Activated T-cell treated with anti-CD3 and anti-CD28 coated beads, Interleukin-2, amount 50 U/mL, for 48 hours (primary cell): ENCODE measurements around the gene ASTN2.
"Not testable (repeated sequence)": the region's sequence is repeated elsewhere in the genome, so short reads cannot be mapped to it uniquely, and the experiment has no call there.

Experiments
- DNase-seq, 2 experiments: peaks; one replicate each; pipeline ENCODE4 v3.0.0-alpha.2; 2020

The ASTN2 gene

DNA sequence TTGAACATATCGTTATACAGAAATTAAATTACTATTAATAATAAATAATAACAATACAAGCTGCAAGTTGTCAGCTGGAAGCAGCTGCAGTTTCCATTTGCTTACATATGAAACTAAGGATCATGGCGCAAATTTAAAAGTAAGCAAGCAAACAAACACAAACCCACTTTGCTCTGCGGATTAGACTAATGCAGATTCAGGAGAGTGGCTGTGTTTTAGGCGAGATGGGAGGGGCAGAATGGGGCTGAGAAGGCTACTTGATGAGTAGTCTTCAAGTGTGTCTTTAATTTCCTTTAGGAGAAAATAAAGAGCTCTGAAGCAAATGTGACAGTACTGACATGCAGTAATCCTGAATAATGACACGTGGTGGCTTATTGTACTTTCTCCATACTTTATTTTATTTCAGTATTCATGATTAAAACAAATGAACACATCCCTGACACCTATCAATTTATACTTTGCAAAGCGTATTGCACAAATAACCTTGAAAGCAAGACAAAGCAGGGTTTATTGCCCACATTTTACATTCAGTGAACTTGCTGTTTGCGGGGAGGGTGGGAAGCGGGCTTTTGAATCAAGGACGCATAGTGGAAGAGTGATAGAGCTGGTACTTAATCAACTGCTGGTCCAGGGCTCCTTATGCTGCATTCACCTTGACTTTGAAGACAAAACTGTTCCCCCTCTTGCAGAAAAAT is 949.1 kb downstream of the ASTN2 start:
- DNase-seq: no peak

DNA sequence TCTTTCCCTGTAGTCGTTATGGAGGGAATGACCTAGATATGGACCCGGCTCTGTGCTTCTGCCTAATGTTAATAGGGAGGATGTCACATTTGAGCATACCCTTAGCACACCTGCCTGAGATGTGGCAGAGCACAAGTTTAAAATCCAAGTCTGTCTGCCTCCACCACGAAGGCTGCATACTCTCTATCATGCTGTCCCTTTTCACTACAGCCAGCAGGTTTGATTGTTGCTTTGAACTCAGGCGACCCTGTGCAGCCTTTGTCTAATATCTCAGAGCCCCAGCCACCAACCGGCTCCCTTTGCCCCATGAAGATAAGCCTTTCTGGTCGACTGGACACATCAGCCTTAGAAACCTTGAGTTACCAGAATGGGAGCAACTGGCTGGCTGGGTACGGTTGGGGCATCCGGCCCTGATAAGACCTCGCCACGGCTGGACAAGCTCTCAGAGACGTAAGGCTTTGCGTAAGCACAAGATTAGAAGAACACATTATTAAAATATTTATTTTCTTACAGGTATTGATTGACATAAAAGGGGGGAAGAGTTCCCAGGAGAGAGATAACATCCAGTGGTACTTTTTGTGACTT is 949.8 kb downstream of the ASTN2 start:
- no peak for DNase-seq

GRCh38 chr9:116464423-116464822 is 950.4 kb downstream of the ASTN2 start:
- no peak for DNase-seq

- no peak for DNase-seq
Measured at GRCh38 chr9:116461632-116462031, 953.2 kb downstream of the ASTN2 start.

- no peak for DNase-seq
Measured at GRCh38 chr9:116460026-116460425, 954.8 kb downstream of the ASTN2 start.

DNA sequence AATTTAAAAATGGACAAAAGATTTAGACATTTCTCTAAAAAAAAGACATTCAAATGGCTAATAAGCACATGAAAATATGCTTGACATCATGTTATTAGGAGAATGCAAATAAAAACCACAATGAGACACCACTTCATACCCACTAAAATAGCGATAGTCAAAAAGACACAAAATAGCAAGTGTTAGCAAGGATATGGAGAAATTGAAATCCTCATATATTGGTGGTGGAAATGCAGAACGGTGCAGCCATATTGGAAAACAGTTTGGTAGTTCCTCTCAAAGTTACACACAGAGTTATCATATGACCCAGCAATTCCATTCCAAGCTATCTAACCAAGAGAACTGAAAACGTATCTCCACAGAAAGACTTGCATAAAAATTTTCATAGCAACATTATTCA is 955.3 kb downstream of the ASTN2 start:
- no peak for DNase-seq

DNA sequence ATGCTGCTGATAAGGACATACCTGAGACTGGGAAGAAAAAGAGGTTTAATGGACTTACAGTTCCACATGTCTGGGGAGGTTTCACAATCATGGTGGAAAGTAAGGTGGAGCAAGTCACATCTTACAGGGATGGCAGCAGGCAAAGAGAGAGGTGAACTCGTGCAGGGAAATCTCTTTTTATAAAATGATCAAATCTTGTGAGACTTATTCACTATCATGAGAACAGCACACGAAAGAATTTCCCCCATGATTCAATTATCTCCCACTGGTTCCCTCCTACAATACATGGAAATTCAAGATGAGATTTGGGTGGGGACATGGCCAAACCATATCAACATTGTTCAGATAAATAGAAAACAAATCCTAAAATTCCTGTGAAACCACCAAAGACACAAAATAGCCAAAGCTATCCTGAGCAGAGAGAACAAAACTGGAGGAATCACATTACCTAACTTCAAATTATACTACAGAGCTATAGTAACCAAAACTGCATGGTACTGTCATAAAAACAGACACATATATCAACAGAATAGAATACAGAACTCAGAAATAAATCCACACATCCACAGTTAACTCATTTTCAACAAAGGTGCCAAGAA is 958.3 kb downstream of the ASTN2 start:
- DNase-seq: no peak

DNA sequence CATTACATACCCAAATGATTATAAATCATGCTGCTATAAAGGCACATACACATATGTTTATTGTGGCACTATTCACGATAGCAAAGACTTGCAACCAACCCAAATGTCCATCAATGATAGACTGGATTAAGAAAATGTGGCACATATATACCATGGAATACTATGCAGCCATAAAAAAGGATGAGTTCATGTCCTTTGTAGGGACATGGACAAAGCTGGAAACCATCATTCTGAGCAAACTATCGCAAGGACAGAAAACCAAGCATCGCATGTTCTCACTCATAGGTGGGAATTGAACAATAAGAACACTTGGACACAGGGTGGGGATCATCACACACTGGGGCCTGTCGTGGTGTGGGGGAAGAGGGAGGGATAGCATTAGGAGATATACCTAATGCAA is 960.3 kb downstream of the ASTN2 start:
- DNase-seq: not testable (repeated sequence)

DNA sequence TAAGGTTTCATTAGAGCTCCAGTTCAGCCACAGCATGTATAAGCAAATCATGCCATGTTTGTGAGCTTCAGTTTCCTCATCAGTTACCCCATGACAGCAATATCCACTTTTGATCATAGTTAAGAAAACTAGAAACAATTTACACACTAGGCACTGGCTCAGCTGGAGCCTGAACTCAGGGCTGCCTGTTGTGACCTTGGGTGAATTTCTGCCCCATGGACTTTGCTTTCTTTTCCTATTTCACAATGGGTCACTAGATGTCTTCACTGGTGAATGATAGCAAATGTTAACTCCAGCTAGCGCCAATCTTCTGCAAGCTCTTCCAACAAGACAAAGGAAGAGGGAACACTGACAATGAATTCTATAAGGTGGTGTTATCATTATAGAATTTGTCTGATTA is 961.1 kb downstream of the ASTN2 start:
- no peak for DNase-seq

GRCh38 chr9:116452634-116453033 is 962.2 kb downstream of the ASTN2 start:
- no peak for DNase-seq

GRCh38 chr9:116452227-116452626 is 962.6 kb downstream of the ASTN2 start:
- no peak for DNase-seq

GRCh38 chr9:116451500-116452115 is 963.2 kb downstream of the ASTN2 start:
- DNase-seq: no peak

DNA sequence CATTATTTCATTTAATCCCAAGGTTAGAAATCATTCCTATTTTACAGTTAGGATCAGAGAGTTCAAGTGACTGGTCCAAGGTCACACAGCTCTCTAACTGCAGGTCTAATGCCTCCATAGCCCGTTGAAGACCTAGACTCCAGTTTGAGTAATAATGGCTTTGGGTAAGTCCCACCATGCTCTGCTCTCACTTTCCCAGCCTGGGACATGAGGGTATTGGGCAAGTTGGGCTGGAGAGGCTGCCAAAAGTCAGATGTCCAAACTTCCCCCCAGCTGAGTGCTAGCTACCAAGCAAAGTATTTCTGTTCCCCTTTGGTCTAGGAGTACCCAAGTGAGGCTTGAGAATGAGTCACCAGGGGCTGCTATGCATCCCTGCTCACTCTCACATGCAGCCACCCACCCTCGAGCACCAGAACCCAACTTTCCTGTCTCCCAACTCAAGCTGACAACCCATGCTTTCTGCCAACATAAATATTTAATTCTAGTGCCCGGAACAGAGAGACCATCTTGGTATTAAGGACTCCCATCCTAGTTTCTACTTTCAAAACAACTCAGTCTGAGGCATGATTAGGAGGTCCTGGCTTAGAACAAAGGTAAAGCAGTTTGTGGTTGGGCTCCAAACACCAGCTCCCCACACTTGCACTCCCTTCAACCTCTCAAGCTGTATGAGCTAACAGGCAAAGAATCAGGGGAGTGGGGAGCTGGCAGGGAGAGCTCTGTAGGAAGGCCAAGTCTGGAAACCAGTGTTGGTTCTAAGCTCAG is 964.3 kb downstream of the ASTN2 start:
- no peak for DNase-seq

DNA sequence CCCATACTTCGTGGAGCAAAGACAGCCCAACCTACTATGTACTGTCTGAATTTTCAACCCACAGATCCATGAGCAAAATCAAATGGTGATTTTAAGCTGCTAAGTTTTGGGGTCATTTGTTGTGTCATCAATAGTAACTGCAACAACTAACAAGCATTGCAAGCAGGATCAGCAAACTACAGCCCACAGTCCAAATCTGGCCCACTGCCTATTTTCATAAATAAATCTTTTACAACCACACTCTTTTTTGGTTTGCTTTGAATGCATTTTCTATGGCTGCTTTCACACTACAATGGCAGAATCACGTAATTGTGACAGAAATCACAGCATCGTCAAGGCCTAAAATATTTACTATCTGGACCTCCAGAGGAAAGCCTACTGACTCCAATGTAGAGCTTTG is 964.9 kb downstream of the ASTN2 start:
- DNase-seq: no peak

DNA sequence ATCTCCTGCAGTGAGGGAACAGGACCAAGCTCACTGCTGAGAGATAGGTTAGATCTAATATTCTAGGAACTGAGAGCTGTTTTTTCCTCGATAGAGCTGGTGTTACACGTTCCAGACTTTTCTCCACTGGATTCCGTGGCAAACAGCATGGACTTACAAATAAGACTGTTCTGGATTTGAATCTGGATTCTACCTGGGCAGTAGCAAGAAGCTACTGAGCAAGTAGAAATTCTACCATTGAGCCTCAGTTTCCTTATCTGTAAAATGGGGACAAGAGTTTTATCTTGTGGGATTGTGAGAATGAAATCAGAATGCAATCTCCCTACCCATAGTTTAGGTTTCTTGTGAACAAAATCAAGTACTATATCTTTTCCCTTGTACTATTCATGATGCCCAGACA is 966.4 kb downstream of the ASTN2 start:
- DNase-seq: no peak

- DNase-seq: no peak
Measured at GRCh38 chr9:116447934-116448333, 966.9 kb downstream of the ASTN2 start.

GRCh38 chr9:116442528-116442927 is 972.3 kb downstream of the ASTN2 start:
- no peak for DNase-seq

DNA sequence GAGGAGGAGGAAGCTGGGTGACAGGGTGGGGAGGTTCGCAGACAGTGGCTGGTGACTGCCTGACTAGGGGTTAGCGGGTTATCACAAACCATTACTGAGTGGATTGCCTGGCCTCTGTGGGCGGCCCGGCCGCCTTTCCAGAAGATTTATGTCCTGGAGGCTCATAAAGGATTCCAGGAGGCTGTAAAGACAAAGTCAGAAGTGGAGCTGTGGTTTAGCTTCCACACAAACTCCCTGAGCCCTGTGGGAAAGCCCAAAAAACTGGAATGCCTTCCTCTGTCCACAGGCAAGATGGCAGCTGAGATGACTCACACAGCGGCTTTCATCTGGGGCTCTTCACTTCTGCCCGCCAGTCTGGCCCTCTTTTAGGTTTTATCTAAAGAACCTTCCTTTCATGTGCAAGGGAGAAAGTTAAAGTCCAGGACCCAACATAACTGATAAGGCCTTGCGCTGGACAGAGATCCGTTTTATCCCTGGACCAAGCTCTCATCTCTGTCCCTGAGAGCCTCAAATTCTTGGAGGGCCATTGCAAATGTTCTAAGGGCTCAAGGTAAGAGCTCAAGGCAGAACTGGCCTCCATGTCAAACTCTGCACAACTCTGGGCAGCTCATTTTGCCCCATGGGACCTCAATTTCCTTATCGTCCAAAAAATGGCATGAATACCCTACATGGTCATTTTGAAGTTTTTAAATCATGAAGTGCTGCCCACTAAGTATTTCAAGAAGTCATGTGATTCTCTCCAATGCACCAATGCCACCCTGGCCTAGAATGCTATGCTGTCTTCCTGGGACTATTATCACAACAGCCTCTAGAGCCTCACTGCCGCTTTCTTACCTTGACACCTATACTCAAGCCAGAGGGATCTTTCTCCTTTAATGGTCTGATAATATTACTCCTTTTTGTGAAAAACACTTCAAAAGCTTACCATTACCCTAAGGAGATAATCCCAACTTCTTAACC is 977.2 kb downstream of the ASTN2 start:
- no peak for DNase-seq

DNA sequence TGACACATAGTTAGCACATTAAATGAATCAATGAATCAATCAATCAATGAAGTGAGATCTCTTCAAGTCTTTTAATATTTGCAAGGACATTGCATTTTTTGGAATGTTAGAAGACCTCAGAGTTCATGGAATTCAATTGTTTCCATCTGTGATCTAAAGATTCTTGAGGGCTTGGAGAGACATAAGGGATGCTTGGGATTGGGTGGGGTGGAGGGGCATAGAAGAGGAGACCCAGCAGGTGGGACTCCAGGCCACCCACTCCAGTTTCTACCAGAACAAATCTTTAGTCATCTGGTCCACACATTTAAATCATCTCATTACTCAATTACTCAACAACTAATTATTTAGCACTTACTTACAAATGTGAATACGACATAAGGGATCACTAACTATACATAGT is 978.7 kb downstream of the ASTN2 start:
- no peak for DNase-seq

- DNase-seq: no peak
Measured at GRCh38 chr9:116435706-116436105, 979.2 kb downstream of the ASTN2 start.

GRCh38 chr9:116434314-116434713 is 980.5 kb downstream of the ASTN2 start:
- DNase-seq: no peak

DNA sequence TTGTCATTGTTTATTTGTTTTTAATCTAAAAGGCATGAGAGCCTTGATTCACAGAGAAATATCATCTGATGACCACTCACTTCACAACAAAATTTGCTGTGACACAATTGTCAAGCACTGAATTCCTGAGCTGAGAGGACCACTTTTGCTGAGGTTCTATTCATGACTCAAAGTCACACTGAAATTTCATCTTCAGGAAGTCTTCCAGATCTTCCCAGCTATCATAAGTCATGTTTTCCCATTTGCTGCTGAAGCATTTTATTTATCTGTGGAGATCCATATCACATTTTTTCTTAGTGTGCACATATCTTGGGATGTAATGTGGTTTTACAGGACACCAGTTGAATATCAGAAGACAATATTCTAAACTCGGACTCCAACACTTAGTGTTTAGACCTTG is 982.8 kb downstream of the ASTN2 start:
- DNase-seq: no peak
